Measurements from ENCODE around the gene MED27. TPM values are rescaled to one million over a fixed set of nuclear protein-coding genes. Genes with fewer than 3 reads are reported as not detected.

The MED27 gene, protein sequence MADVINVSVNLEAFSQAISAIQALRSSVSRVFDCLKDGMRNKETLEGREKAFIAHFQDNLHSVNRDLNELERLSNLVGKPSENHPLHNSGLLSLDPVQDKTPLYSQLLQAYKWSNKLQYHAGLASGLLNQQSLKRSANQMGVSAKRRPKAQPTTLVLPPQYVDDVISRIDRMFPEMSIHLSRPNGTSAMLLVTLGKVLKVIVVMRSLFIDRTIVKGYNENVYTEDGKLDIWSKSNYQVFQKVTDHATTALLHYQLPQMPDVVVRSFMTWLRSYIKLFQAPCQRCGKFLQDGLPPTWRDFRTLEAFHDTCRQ
- total RNA-seq (2014; rRNA removed; shearing (Covaris generic); ENCODE audit: low replicate concordance): 22.0 and 38.9 TPM in 2 replicates

DNA sequence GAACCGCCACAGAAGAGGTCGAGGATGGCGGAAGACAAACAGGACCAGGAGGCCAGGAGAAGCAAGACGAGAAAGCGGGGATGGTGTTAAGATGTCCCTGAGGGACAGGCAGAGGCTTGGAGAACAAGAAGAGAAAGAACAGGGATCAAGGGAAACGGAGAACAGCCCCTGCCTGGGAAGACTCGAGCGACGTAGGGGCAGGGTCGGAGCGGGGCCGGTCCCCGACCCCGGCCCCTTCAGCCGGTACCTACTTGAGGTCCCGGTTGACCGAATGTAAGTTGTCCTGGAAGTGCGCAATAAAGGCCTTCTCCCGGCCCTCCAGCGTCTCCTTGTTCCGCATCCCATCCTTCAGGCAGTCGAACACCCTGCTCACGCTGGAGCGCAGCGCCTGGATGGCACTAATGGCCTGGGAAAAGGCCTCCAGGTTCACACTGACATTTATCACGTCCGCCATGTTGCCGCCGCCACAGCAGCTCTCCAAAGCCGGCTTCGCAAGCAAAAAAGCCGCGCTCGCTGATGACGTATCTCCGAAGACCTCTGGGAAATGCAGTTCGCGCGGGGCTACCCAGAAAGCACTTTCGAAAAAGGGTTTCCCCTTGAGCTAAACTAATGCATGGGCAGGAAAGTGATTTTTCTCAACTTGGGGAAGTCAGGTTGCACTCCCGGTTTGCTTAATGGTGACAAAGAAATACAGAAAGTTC lies at the start of gene MED27:
MED27 (minus strand) TSS at position 477 of the 701 bp plus-strand sequence; CDS start at position 454, 23 bp downstream.
- Histone ChIP-seq H3K36me3 (peaks cover 14% of the 10 kb centered on the region), H3K27me3 (no peaks in the 10 kb centered on the region; the same call in 1 of the 2 replicates), H3K9me3 (no peaks in the 10 kb centered on the region), H3K4me3 (peak within 1 kb of the TSS; percentile 87)
- peak; percentile 92 for DNase-seq

DNA sequence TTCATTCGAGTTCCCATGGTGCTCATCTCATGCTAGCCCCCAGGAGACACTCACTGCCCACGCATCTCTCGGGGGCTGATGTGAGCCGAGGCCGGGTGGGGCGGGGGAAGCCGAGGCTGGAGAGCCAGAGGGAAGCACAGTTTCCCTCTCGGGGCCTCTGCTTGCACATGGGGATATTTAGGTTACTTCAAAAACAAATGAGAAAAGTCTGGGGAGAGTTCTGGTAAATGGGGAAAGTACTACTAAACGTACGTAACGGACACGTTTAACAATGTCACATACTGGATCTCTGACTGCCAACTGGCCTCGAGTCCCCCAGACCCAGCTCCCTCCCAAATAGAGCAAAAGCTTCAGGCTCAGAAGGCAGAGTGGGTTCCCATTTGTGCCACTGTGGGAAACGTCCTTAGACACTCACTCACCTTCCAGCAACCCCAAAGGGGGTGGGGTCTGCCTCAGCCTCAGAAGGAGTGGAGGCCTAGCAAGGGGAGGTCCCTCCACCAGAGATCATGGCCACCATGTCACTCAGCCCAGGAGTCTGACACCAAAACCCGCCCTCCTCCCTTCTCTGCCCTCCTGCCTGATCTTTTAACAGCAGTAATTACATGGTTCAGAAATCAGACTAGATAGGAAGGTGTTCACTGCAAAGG lies 48.3 kb upstream of the MED27 start:
- DNase-seq: no peak
- H3K9me3 ChIP-seq: no peaks in the 10 kb centered on the region
- H3K36me3 ChIP-seq: no peaks in the 10 kb centered on the region
- H3K4me3 ChIP-seq: no peak overlapping the region
- H3K27me3 ChIP-seq: peaks cover 40% of the 10 kb centered on the region

DNA sequence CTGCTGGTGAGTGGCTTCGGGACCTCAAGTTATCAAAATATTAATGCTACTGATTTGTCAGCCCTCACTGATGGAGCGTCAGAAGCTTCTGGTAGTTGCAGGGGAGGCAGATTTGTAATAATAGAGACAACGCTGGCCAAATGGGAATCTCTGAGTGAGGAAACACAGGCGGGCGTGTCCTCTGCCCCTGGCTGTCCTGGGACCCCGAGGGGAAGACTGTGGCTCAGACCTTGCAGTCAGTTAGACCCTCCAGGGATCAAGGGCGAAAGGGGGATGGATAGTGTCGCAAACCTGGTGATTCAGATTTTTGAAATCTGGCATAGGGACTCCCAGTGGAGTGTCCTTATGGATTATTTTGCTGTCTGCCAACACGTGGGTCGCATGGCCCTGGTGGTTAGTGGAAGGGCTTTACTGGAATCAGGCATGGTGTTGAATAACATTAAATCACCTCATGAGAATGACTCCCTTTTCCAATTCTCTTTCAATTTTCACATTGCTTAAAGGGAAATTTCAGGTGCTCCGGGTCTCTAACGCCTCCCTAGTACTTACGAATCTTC lies 47.1 kb upstream of the MED27 start:
- Histone ChIP-seq H3K4me3 (no peak overlapping the region), H3K27me3 (peaks cover 46% of the 10 kb centered on the region), H3K36me3 (no peaks in the 10 kb centered on the region), H3K9me3 (no peaks in the 10 kb centered on the region)
- no peak for DNase-seq

DNA sequence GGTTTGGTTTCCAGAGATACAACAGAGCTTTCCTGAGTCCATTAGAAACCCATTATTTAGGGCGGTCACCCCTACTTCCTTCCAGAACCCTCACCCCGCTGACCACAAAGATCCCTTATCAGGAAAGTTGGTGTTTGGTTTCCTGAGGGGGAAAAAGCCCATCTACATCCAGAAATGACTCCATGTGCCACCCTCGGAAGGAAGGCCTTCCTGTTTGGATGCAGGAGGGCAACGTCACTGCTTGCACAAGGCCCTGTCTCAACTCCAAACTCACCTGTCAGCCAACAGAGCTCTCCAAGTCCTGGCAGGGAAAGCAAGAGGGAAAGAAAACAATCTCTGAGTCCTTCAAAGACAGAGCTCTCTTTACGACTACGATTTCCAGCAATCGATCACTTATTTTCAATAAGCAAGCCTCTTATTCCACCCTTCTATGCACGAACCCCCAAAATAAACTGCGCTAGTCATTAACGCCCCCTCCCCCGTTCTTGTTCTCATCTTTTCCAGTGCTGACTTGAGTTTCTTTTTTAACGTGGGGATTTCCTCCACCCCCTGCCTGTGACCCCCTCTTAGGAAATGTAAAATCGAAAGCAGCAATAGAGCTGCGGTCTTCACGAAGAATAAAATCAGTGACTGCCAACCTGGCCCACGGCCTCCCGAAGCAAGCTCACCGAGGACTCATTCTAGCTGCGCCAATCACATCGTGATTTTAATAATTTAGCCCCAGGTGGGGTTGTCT lies 46.4 kb upstream of the MED27 start:
- peaks cover 46% of the 10 kb centered on the region for H3K27me3 ChIP-seq
- no peaks in the 10 kb centered on the region for H3K36me3 ChIP-seq
- no peaks in the 10 kb centered on the region for H3K9me3 ChIP-seq
- DNase-seq: no peak
- no peak overlapping the region for H3K4me3 ChIP-seq

DNA sequence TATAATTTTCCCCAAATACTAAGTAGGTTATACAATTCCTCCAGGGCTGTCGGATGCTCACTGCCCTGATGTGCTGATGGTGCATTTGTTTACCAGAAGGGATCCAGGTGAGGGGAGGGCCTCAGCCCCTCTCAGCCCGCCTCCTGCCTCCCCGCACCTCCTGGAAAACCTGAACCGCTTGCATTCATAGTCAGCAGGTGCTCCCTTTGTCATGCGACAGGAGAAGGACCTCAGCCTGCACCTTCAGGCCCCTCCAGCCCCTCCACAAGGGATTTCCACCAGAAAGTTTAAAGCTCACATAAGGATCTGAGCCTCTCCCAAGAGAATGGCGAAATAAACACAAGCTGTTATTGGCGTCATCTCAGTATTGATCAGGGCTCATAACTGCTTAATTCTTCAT lies 45.7 kb upstream of the MED27 start:
- peaks cover 46% of the 10 kb centered on the region for H3K27me3 ChIP-seq
- no peaks in the 10 kb centered on the region for H3K36me3 ChIP-seq
- H3K4me3 ChIP-seq: no peak overlapping the region
- no peaks in the 10 kb centered on the region for H3K9me3 ChIP-seq
- DNase-seq: no peak

DNA sequence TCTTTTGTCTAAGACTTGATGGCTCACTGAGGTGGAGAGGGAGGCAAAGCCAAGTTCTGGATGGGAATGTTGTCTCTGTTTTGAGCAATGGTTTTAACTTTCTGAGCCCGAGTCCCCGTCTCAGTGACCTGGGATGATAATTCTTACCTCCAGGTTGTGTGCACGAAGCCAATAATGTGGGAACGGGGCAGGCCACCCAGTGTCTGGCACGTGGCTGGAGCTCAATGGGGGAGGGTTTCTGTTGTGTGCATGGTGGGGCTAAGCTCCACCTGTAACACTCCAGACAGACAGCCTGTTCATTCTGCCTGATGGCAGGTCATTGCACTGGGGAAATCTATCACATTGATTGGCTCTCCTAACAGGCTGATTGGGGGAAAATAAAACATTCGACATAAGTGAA lies 45.1 kb upstream of the MED27 start:
- Histone ChIP-seq H3K27me3 (peaks cover 46% of the 10 kb centered on the region), H3K4me3 (no peak overlapping the region), H3K36me3 (no peaks in the 10 kb centered on the region), H3K9me3 (no peaks in the 10 kb centered on the region)
- DNase-seq: no peak

DNA sequence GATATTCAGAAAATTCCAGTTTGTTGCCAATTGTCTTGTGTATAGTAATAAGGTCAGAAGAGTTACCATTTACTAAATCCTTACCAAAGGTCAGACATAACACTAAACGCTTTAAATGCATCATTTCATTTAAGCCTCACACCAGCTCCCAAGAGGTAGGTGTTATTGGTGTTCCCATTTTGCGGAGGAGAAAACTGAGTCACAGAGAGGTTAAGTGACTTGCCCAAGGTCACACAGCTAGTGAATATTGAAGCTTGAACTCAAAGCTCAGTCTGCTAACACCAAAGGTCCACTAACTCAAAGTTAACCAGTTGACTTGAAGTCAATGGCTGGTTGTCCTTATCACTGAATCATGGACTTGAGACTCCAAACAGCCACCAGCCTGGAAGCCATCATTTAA lies 41.4 kb upstream of the MED27 start:
- Histone ChIP-seq H3K4me3 (no peak overlapping the region), H3K9me3 (no peaks in the 10 kb centered on the region), H3K36me3 (no peaks in the 10 kb centered on the region), H3K27me3 (peaks cover 37% of the 10 kb centered on the region)
- DNase-seq: no peak

DNA sequence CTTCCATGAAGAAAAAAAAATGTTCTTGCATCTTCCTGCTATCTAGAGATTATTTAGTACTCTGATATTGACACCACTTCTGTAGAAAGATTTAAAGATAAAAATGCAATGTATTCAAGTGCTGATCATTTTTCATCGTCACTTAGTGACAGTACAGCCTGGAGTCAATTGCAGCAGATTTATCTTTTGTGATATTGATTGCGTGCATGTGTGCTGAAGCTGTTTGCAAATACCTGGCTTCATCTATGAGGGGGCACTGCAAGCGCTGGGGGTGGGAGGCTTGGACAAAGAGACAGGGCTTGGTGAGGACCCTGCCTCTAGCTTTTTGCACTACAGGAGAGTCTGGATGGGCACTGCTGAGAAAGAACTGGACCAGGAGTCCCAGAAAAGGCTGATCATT lies 38.0 kb upstream of the MED27 start:
- no peak for DNase-seq
- no peaks in the 10 kb centered on the region for H3K36me3 ChIP-seq
- H3K27me3 ChIP-seq: peaks cover 14% of the 10 kb centered on the region
- no peak overlapping the region for H3K4me3 ChIP-seq
- H3K9me3 ChIP-seq: no peaks in the 10 kb centered on the region; the same call in 1 of the 2 replicates

DNA sequence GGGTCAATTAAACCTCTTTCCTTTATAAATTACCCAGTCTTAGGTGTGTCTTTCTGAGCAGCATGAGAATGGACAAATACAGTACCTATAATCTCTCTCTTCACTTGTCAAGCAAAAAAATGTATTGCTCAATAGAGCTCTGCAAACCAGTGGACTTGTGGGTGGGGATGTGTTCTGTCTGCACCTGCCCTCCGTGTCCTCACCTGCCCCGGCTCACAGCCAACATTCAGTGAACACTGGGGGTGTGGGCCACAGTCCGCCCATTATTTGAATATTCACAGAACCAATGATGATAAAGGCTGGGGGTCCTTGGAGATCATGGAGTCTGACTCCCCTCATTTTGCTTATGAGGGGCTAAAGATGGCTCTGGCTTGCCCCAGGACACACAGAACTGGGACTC lies 36.9 kb upstream of the MED27 start:
- DNase-seq: no peak
- Histone ChIP-seq H3K9me3 (no peaks in the 10 kb centered on the region; the same call in 1 of the 2 replicates), H3K4me3 (no peak overlapping the region), H3K36me3 (no peaks in the 10 kb centered on the region), H3K27me3 (peaks cover 20% of the 10 kb centered on the region)

DNA sequence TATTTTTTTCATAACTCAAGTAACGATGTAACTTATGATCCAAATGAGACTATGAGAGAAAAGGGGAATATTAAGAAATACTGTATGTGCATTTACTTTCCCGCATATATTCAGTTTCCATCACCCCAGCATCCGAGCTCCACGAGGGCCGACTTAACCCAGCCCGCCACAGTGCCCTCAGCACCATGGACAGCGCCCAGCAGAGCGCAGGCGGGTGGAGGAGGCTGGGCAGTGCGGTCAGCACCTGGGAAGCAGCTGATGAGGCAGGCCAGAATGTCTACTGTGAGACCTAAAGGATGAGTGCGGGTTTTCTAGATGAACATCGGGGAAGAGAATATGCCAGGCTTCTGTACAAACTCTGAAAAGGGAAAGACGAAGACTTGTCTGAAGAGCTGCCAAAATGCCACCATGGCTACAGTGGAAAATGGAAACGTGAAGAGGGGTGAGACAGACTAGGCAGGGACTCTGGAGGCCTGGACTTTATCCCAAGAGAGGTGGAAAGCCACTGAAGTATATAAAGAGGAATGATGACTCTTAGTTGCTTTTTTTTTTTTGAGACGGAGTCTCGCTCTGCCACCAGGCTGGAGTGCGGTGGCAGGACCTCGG lies 34.5 kb upstream of the MED27 start:
- Histone ChIP-seq H3K4me3 (no peak overlapping the region), H3K9me3 (no peaks in the 10 kb centered on the region; the same call in 1 of the 2 replicates), H3K36me3 (no peaks in the 10 kb centered on the region), H3K27me3 (peaks cover 20% of the 10 kb centered on the region)
- peak; percentile 50 for DNase-seq

DNA sequence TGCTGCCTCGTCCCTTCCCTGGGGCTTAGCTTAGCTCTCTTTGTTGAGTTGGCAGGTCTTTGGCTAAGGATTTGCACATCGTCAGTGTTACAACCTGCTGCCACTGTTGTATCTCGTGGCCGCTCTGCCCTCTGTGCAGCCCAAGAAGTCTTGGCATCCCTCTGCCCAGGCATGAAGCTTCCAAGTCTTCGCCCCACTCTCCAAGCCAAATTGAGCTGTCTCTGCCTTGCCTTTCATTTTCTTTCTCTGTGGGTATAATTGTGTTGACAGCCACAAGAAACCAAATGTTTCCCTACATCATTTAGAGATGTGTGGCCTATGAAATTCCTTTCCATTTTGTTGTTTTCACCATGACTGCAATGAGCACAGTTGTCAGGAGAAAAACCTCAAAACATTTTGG lies 29.6 kb upstream of the MED27 start:
- DNase-seq: no peak
- H3K36me3 ChIP-seq: no peaks in the 10 kb centered on the region
- no peaks in the 10 kb centered on the region; the same call in 1 of the 2 replicates for H3K9me3 ChIP-seq
- peaks cover 22% of the 10 kb centered on the region for H3K27me3 ChIP-seq
- no peak overlapping the region for H3K4me3 ChIP-seq

DNA sequence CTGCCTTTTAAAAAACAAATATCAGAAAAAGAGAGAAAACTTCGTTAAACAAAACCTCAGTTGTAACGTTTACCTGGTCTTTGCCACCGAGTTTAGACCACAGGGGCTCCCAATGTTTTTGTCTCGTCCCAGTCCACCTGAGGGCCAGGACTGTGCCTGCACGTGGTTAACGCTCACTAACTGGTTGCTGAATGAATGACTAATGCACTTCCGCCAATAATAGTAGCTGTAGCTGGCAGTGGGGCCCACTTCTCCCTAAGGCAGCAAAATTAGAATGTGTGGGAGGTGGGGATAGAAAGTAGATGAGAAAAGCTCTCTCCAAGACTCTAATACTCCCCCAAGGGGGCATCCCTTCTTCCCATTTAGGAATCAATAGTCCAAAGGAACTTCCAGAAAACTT lies 29.1 kb upstream of the MED27 start:
- Histone ChIP-seq H3K9me3 (no peaks in the 10 kb centered on the region), H3K4me3 (no peak overlapping the region), H3K36me3 (no peaks in the 10 kb centered on the region), H3K27me3 (peaks cover 17% of the 10 kb centered on the region)
- no peak for DNase-seq

DNA sequence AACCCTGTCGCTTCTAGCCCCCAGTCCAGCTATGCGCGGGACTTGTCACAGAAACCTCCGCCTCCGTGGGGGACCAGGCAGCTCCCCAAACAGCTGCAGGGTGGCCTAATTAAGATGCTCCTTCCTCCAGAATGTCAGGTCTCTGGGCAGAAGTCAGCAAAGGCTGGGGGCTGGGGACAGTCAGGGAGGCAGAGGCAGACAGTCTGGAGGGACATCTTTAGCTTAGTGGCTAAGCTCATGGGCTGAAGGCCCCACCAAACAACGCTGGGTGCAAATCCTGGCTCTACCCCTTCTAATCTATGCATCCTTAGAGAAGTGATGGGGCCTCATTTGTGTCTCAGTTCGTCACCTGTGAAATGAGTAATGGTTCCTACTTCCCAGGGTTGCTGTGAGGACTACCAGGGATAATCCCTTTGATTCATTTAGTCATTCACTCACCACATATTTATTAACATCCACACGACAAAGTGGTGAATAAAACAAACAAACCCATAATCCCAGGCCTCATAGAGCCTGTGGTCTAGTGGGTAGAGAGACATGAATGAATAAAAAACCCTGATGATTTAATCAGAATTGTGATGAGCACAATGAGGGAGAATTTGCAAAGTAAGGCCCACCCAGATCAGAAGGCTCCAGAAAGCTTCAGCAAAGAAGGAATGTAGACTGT lies 20.2 kb upstream of the MED27 start:
- Histone ChIP-seq H3K36me3 (no peaks in the 10 kb centered on the region), H3K4me3 (no peak overlapping the region), H3K27me3 (peaks cover 5% of the 10 kb centered on the region; the same call in 1 of the 2 replicates), H3K9me3 (no peaks in the 10 kb centered on the region)
- no peak for DNase-seq

DNA sequence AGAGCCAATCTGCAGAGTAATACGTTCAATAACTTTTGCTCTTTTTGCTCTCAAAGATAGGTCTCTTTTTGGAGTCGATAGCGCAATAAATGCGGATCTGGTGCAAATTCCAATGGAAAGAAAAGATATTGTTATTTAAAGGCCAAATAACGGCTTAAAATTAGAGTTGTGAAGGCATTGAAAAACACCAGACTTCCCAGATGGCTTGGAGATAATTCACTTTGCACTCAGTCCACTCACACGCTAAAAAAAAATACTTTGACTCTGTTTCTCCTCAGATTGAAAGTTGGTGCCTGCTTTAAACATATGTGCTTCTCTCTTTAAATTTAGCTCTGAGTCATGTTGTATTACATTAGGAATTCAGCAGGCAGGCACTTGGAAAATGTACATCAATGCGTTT lies 19.5 kb upstream of the MED27 start:
- Histone ChIP-seq H3K9me3 (no peaks in the 10 kb centered on the region), H3K27me3 (peaks cover 5% of the 10 kb centered on the region; the same call in 1 of the 2 replicates), H3K36me3 (no peaks in the 10 kb centered on the region), H3K4me3 (no peak overlapping the region)
- DNase-seq: no peak

DNA sequence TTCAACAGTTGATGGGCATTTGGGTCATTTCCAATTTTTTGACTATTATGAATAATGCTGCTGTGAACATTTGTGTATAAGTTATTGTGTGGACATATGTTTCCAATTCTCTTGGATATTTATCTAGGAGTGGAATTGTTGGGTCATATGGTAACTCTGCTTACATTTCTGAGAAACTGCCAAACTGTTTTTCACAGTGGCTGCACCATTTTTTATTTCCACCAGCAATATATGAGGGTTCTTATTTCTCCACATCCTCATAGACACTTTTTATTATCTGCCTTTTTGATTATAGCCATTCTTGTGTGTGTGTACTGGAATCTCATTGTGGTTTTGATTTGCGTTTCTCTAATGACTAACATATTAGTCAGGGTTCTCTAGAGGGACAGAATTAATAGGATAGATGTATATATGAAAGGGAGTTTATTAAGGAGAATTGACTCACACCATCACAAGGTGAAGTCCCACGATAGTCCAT lies 14.7 kb upstream of the MED27 start:
- no peak for DNase-seq
- Histone ChIP-seq H3K27me3 (peaks cover 5% of the 10 kb centered on the region; the same call in 1 of the 2 replicates), H3K9me3 (no peaks in the 10 kb centered on the region), H3K4me3 (no peak overlapping the region), H3K36me3 (no peaks in the 10 kb centered on the region)

All from MG63 (cell line).